Stimulated activated CD4-positive, alpha-beta T cell treated with anti-CD3 and anti-CD28 coated beads, Interleukin-4, amount 100 ng/mL, for 4 hours (primary cell): ENCODE results near the gene MAP3K4.

Source experiments
- DNase-seq, 2 experiments: peaks; one replicate each; pipeline ENCODE4 v3.0.0-alpha.2; 2020

The MAP3K4 gene

DNA sequence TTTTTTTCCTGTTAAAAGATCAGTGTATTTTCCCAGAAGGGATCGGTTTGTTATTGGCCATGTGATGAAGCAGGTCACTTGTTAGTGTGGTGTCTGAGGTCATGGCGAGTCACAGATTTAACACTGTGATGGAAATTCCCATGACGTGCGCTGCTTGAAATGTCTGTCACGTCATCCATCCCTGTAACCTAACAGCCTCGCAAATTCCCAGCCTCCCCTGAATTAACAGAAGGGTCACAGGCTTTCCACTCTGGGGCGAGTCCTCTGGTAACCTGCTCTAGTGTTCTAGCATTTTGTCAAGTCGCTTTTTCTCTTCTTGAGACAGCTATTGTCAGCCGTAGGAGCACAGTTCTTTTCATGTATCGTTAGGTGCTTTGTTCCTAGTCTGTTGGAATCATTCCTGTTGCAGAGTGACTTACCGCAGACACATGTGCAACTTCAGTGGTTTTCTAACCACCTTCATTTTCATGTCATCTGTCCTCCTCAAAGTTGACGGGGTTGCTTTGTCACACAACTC, 137.2 kb downstream of the MAP3K4 start:
- DNase-seq: no peak

DNA sequence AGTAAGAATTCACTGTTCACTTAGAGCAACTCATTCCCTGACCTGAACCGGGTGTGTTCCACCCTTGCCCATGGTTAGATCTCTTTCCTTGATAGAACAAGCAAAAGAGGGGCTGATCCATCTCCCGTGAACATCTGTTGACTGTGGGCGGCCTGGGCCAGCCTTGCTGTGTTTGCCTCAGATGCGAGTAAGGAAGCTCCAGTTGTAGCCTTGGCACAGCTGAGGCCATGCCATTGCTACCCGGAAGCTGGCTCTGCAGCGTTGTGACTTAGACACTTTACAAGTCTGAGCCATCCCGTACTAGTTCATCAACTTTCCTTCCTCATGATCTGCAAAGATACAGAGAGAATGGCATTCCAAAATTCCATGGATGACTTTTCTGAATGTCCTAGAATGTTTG, 139.0 kb downstream of the MAP3K4 start:
- DNase-seq: no peak

DNA sequence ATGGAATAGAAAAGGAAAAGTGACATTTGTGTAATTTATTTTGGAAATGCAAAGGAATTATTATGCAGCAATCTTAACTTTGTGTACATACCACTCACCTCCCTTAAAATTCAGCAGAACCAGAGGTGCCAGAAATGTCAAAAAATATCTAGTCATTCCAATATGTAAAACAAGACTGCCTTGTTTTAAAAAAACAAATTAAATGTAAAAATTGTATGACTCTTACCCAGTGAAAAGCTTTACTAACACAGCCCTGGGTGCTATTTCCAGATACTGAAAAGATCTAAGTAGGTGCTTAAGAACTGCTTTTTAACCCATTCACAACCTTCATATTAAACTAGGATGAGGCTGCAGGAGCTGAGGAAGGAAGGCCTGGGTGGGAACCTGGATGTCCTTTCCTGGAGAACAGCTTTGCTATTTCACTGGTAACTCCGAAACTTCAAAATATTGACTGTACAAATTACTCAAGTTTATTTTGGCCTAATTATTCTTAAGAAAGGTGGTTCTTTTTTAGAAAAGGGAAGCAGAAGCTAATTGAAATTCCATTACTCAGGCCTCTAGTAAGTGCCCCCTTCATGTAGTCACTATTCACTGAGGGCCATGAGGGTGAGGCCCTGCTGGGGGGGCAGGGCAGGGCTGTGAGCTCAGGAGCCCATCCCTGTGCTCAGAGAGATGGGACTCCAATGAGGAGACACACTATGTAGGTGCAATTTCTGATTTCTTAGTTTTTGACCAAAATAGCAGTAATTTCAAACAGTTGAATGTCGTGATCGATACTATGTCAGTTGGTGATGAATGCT, 139.6 kb downstream of the MAP3K4 start:
- no peak for DNase-seq

DNA sequence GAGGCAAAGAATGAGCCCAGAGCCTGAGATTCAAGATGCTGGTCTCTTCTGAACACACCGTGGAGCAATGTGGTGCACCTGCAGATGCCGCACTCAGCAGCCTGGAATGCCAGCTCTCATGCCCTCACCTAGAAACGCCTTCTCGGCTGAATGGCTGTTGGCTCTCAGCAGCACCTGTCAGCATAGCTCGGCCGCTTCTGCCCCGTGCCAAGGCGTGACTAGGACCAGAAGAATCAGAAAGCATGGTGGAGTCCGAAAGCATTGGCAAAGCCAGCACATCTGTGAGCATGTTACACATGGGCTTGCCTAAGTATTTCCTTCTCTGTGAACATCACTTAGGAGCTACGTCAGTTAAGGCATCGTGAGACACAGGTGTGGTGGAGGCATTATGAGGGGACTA, 140.8 kb downstream of the MAP3K4 start:
- no peak for DNase-seq

DNA sequence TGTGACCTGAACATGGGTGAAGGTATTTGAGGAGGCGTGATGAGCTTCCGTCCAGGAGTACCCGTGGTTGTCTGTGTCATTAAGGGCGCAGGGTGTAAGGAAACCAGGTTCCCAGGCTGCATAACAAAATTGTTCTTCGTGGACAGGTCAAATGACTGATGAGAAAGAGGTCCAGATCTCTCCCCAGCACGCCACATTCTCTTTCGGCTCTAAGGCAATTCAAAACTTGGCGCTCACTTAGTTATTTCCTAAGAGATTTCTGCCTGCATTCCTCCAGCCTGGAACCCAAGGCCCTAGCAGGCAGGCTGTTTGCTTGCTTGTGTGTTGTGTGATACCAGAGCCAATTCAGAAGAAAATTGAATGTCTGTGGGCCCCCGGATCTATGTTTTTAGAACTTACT, 142.4 kb downstream of the MAP3K4 start:
- DNase-seq: no peak

DNA sequence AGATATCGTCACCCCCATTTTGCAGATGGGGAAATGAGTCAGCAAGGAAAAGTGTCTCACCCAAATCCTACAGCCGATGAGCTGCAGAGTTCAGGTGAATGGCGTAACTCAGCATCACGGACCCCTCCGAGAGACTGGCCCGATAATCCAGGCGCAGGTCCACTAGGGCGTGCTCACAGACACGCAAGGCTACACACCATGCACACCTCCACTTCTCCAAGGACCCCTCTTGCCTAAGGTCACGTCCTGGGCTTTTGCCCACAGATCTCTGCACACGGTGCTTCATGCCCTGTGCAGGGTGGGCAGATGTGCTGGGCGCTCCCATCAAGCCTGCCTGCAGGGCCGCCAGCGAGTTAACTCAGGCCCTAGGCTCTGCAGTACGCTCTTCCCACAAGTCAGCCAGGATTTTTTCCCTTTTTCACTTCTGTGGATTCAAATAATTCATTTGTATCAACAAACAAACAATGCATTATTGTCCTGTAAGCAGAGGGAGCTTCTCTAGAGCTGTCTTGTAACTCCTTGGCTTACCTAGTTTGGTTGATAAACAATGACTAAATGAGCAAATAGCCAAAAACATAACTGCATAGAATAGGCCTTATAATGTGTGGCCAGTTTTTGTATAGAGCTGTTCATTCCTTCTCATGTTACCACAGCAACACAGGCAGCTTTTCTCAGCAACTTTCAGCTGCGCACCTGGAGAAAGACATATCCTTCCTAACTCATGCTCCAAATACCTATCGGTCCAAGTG, 143.2 kb downstream of the MAP3K4 start:
- DNase-seq: no peak

DNA sequence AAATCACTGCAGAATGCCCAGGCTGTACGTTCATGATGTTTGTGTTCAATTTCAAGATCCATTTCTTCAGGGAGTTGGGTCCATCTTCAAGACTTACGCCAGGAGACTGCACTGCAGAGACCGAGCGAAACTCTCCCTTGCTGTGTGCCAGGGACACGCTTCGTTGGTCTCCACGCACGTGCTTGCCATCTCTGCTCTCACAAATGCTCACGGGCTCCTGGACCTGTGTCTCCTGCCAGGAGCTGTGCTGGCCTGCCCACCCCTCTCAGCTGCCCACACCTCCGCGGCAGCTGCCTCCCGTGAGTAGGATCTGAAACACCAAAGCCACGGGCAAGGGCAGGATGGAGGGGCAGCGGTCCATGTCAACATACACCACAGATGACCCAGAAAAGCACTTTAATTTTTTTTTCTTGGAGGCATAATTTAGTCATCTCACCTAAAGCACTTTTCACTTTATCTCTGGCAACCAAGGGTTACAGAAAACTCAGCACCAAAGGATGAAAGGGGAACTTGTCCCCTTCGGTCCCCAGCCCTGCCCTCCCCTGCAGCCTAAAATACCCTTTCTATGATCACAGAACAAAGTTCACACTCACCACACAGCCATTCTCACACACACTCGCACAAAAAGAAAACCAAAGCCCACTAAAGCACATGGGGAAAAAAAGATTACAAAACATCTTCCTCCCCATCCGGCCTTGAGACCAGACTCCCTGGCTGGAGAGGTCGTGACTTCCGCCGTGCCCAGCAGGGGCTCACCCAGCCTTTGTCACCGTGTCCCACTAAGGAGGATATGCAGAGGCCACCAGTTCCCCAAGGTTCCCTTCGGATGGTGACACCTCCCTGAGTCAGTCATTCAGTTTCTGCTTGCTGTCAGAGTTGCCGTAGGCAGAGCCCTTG, 144.4 kb downstream of the MAP3K4 start:
- DNase-seq: no peak

DNA sequence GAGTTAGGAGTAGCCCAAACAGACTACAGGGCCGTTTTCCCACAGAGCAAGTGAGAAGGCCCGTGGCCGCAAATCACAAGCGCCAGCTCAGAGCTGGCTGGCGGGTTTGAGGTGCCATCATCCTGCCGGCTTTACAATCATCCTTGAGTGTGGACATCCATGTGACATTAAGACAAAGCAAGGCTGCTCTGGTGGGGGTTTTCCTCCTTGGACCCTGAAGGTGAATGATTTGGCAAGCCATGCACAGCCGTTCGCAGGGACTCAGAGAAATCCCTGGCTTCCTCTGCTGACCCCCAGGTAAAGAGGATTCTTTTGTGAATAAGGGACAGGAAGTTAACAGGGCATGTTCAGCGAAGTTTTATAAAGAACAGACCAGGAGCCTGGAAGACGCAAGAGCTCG, 145.1 kb downstream of the MAP3K4 start:
- DNase-seq: no peak

DNA sequence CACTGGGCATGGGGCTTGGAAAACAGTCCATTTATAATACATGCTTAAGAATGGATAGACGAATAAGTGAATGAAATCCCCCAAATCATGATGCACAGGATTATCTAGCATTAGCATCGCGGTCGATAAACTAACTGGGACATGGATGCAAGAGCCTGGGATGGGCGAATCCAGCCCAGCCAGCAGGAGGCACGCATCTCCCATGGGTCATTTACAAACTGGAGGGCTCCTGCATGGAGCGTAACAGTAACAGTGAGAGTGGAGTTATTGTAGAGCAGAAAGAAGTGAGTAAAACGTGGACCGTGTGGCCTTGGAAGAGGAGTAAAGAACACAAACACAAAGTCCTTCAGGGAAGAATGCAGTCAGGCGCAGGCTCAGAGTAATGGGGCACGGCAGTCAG, 145.8 kb downstream of the MAP3K4 start:
- no peak for DNase-seq

DNA sequence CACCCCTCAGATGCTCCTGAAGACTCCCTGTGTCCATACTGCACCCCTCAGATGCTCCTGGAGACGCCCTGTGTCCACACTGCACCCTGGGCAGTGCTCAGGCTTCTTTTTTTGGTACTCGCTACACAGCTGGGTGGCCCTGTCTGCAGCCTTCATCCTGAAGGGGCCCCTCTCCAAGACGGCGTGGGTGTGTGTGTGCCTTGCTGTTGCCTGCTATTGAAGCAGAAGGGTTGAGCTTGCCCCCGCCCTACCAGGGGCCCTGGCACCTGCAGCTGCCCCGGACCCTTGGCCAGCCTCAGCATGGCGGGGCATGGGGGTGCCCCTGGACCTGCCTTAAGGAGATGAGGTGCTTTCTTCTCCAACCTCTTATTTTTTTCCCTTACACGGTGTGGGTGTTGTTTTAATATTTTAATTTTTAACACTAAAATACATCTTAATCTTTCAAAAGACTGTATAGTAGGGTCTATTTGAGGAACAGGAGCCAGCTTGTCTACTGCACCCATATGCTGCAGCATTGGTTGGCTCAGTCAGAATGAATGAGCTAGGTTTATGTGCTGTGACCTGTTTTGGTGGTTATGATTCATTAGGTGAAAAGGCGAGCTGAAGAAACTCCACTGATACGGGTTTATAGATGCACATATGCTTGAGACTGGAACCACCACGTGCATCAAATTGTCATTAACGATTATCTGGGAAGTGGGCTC, 146.4 kb downstream of the MAP3K4 start:
- no peak for DNase-seq

DNA sequence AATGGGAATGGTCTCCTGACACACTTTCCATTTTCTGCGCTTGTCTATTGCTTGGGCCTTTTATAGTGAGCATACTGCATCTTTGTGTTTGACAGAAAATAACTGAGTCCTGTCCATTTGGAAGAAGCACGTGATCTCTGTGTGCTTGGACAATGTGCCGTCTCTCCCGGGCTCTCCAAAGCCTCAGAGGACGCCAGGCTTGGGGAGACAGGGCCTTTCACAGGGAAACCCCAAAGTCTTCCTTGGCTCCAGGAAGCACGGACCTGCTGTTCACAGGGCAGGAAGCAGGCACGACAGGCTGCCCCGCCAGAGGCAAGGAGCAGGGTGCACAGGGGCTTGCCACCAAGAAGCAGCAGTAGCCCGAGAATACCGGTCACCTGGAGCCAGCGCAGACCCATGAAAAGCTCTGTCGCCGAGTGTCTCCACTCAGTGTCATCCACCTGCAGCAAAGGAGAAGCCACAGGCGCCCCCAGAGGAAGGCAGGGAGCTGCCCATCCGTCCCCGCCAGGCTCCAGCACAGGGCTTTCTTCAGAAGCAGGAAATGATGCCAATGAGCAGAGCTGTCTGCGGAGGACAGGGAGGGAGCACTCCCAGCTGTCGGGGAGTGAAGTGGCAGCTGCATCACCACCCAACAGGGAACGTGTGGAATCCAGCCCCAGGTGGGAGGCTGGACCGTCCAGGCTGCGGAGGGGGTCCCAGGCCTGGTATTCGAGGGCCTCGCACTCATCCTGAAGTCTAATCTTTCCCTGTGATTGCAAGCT, 147.2 kb downstream of the MAP3K4 start:
- no peak for DNase-seq

DNA sequence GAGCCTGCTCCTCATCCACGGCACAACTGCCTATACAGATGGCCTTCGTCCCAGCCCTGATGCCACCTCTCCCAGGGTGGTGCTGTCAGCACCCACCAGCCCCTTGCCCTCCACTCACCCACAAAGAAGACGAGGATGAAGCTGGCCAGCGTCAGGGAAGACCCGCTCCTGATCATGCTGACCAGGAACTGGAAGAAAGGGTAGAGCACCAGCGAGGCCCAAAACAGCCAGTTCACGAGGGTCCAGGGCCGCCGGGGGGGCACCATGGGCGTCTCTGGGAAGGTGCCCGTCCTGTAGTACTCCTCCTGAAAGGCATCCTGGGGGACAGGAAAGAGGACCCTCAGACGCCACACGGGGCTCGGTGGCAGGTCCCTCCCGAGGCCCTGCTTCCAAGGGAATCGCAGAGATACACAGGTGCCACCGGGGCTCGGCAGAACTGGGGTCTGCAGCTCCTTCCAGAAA, 147.8 kb downstream of the MAP3K4 start:
- DNase-seq: no peak

DNA sequence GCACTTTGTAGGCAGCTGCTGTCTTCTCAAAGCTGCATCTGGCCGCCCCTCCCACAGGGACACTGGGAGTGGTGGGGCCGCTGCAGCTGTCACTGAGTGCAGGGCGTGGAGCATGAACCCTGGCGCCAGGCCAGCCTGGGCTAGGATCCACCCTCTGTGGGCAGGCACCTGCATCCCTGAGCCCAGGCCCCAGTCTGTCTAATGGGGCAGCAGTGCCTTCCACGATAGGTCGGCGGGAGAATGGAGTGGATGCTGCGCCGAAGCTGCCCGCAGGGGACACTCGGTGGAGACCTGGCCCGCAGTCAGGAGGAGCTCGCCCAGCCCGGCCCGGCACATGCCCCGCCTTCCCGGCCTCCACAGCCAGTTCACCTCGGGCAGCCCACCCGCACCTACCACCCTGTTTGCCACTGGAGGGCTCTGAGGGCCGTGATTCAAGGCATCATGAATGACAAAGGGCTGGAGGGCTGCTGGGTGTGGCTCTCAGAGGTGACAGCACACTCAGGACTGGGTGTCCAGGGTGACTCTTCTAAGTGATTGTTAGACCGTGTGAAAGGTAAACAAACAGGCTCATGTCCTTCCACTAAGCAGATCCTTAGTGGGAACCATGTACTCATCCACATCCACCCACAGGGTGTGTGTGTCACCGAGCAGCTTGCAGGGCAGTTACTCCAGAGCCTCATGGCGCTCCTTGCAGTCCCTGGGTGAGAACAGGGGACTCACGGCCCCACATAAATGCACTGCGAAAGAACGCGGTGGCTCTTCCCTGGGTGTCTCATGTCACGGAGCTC, 148.4 kb downstream of the MAP3K4 start:
- DNase-seq: no peak

DNA sequence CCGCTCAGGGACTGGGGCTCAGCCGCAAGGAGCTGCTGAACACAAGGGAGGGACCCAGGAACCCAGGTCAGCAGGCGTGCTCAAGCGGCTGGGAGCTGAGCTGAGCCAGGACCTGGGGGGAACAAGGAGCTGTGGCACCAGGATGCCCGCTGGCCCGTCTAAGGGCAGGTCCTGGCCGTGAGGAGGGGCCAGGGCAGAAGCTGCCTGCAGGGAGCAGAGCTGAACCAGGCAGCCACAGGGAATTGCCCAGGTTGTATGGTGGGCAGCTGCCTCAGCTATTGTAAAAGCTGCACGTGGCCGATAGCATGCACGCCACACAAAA, 148.9 kb downstream of the MAP3K4 start:
- DNase-seq: no peak

DNA sequence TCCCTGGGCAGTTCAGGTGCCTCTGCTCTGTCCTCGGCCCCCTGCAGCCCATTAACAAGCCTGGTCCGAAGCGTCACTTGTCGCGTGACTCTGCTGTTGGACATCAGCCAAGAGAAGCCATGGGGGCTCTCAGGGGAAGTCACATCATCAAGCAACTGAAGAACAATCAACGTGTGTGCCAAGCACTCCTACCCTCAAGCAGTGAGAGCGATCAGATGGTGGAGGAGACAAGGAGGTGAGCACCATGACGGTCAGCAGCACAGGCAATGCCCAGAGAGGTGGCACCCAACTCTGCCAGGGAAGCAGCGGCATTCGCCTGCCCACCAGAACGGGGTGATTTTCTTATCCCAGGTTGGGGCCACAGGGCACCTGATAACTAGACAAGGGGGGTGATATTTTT, 149.6 kb downstream of the MAP3K4 start:
- no peak for DNase-seq

DNA sequence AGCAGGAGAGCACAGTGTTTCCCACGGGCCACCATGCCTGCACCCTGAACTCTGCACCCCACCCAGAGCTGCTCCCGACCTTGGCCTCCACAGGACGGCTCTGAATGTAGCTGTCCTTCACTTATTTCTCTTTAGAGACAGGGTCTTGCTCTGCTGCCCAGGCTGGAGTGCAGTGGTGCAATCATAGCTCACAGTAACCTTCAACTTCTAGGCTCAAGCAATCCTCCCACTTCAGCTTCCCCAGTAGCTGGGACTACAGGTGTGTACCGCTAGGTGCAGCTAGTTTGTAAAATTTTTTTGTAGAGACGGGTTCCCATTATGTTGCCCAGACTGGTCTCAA, 151.4 kb downstream of the MAP3K4 start:
- no peak for DNase-seq

DNA sequence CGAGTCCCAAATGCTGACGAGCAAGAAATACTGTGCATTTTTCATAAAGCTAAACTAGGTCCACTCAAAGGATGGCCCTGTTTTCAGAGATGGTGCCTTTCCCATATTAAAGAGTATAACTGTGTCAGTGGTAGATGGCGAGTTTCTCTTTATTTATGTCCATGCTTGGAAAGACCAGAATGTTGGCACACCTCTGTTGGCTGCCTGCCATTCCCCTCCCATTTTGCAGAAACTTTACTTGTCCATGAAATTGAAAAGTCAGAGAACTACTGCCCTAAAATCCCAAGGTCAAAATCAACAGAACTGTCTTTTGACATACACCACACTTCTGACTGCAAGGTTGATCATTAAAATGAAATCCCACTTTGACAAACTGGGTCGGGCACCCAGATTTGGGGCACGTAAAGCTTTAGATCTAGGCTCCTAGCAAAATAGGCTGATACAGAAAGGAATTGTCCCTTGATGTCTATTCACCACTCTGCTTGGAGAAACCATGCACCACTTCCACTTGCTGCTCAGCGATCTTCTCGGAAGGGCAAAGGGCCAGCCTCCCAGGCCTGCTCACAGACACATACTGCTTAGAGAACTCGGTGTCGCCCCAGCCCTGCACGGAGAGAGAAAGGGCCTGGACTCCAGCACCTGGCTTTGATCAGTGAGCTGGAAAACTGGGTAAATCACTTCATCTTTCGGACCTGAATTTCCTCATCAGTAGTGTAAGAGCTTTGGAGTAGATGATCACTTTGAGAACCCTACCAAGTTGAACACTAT, 152.3 kb downstream of the MAP3K4 start:
- DNase-seq: no peak

DNA sequence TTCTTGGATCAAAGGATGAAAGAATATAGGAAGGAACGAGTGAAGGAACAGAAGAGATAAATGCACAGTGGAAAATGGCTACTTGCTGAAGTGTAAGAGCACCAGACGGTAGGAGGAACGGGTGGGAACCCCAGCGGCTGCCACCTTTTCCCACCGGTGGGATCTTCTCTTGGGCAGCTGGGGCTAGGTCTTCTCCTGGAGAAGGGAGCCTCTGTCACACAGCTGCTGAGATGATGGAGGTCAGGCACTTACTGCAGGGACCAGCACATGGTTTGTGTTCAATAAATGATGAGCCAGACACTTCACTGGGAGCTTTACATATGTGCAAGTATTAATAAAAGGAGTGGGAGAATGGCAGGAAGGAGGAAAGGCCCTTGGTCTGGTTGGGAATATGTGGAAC, 158.6 kb downstream of the MAP3K4 start:
- no peak for DNase-seq

DNA sequence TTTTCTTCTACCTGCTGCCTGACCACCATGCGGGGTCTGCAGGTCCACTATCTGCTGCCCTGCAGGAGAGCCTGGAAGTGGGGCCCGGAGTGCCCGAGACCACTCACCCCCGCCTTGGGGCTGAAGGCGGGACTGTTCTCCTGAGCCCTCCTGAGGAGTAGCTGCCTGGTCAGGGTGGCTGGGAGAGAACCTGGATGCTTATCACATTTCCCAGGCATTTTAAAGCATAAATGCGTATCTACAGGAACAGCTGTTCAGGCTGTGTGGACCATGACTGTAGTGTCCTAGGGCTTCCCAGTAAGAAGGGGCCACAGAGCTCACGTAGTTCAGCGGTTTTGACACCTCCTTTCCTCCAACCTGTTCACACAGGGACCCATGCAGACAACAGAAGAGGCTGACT, 159.0 kb downstream of the MAP3K4 start:
- no peak for DNase-seq

DNA sequence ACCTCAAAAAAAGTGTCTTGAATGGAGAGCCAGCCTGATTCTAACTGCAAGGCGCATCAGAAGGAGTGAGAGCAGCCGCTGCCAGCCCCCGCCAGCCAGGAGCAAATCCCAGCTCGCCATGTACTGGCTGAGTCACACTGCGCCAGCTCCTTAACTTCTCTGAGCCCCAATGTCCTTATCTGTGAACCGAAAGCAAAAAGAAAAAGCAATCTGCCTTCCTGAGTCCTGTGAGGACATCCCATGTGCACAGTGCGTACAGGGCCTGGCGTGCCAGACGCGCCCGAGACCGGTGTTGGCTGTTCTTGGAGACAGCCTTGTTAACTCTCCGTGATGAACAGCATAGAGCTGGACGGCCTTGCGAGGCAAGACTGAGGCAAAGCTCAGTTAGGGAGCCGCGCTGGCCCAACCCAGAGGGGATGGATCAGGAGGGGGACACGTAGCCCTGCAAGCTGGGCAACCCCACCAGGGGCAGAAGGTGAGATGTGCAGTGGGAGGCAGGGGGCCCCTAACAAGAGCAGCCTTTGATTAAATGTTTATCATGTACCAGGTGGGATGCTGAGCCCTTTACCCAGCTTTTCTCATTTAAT, 159.6 kb downstream of the MAP3K4 start:
- no peak for DNase-seq
